Small intestine (tissue), 7 donors: ENCODE results near the gene PPP1R12A. TPM values are rescaled to one million over a fixed set of nuclear protein-coding genes. Genes with fewer than 3 reads are reported as not detected.

Experiments used
- DNase-seq, 2 donors: peaks; one replicate each; pipeline versions ENCODE4 v3.0.0 to v3.0.0-alpha.2; 2013
- FAIRE-seq: peaks from 2 replicates; lab custom pipeline; 2012; peaks lifted over from hg19 to GRCh38; lab: Jason Lieb, UNC
- H3K27ac ChIP-seq, 3 donors: one replicate each; pipeline ENCODE4 v1.5.1; 2013; ENCODE audit warnings: low read length in 2 of 3, mild to moderate bottlenecking in 2 of 3, control low read depth in 1 of 3, inconsistent platforms in 1 of 3, low read depth in 1 of 3, moderate library complexity in 1 of 3
- H3K27me3 ChIP-seq, 3 donors: one replicate each; pipeline ENCODE4 v1.6.1; 2013; ENCODE audit warnings: low read length in 3 of 3, inconsistent platforms in 1 of 3; ENCODE audit not compliant: control insufficient read depth in 3 of 3, insufficient read depth in 3 of 3
- H3K36me3 ChIP-seq, 3 donors: one replicate each; pipeline ENCODE4 v1.6.1; 2013; ENCODE audit warnings: low read length in 3 of 3, inconsistent platforms in 1 of 3, low read depth in 1 of 3, mild to moderate bottlenecking in 1 of 3, moderate library complexity in 1 of 3; ENCODE audit not compliant: control insufficient read depth in 3 of 3, insufficient read depth in 2 of 3
- H3K4me1 ChIP-seq, 3 donors: one replicate each; pipeline ENCODE4 v1.6.1; 2013; ENCODE audit warnings: low read length in 2 of 3, inconsistent platforms in 1 of 3, low read depth in 1 of 3, mild to moderate bottlenecking in 1 of 3, moderate library complexity in 1 of 3; ENCODE audit not compliant: control insufficient read depth in 3 of 3, insufficient read depth in 2 of 3
- H3K4me3 ChIP-seq, 3 donors: one replicate each; pipeline ENCODE4 v1.5.1; 2013; ENCODE audit warnings: low read length in 3 of 3, control low read depth in 1 of 3, inconsistent platforms in 1 of 3, low read depth in 1 of 3, mild to moderate bottlenecking in 1 of 3, moderate library complexity in 1 of 3
- H3K9me3 ChIP-seq, 2 donors: one replicate each; pipeline ENCODE4 v1.6.1; 2013; ENCODE audit warnings: low read depth in 1 of 2, low read length in 1 of 2; ENCODE audit not compliant: control insufficient read depth in 2 of 2, insufficient read depth in 1 of 2
- WGBS, 3 donors: extraction: QIAGEN DNeasy Blood & Tissue Kit; methylation state at CpG; one replicate each; pipeline ENCODE4 v1.1.7; 2013; 5-methylcytosine and 5-hydroxymethylcytosine counted together
- polyA plus RNA-seq, 4 donors: library from polyadenylated mRNA; stranded (reverse) in 3 of 4; unstranded in 1 of 4; fragments of 200-250 nt in 3 of 4; fragments of 120-200 nt in 1 of 4; gene quantifications; one replicate each; pipeline versions ENCODE4 v1.2.1 to v1.2.3, GENCODE V29; 2013
- donor health status: healthy with polysubstance abuse.
- donor health status: control.
- donor health status: control.
- donor health status: Bipolar disorder and iron deficiency.
- donor health status: healthy.

Gene PPP1R12A
- polyA plus RNA-seq, 4 donors: 16.7 to 103 (median 46.5) TPM

DNA sequence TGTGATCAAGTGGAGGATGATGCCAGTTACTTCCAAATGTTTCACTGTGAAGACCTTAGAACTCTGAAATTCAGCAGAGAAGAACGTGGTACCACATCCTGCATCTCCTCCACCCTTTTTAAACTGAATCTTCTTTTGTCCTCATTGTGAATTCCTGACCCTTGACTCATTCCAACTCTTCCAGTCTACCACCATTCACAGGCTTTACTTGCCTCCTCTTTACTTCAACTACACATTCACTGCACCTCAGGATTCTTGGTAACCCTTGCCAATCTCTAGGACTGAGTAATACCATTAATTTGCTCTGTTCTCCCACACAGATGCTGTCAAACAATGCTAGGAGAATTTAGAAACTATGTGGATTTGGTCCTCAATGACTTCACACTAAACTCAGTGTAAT is 37.3 kb downstream of the PPP1R12A start:
- FAIRE-seq (no peak), DNase-seq (no peak)
- no peaks in the 10 kb centered on the region for H3K27me3 ChIP-seq
- H3K36me3 ChIP-seq: peaks cover 0 to 2% (median 0%) of the 10 kb centered on the region in 3 donors
- H3K9me3 ChIP-seq: no peaks in the 10 kb centered on the region
- peaks cover 0 to 3% (median 0%) of the 10 kb centered on the region in 3 donors for H3K4me1 ChIP-seq
- no peak overlapping the region for H3K27ac ChIP-seq
- 61 to 84% (median 81%) methylated on average over 1 of the region's 1 CpG for WGBS, 3 donors
- no peak overlapping the region for H3K4me3 ChIP-seq

DNA sequence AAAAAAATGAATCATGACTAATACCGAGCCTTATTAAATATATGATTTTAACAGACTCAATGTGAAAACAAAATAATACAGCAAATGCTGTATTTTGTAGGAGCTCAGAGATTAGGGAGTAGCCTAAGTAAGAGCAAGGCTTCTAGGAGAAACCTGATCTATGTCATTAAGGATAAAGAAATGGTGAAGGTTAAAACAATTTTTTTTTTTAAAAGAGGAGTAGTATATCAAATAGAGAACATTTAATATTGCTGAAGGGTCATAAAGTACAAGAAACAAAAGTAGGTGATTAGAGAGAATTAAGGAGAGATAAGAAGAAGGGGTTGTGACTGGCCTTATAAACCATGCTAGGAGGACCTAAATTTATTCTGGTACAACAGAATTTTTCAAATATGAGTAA is 39.1 kb downstream of the PPP1R12A start:
- no peak for FAIRE-seq
- WGBS, 3 donors: 49 to 76% (median 70%) methylated on average over 1 of the region's 1 CpG

DNA sequence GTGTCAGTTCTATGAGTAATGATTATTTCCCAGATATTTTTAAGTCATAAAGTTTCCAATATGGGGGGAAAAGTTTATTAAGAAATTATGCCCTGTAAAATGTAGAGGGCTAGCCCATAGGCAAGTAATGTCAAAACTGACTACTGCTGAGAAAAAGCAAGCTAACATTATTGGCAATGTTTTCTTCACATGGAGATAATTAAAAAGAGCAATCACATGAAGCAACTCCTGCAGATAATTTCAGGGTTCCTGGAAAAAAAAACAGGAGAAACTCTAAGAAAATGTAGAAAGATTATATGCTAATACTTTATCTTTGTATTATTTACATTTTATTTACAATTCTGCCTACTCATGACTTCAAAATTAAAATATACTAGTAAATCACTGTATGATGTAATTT is 39.8 kb downstream of the PPP1R12A start:
- Histone ChIP-seq H3K9me3 (no peaks in the 10 kb centered on the region), H3K36me3 (peaks cover 0 to 2% (median 0%) of the 10 kb centered on the region in 3 donors), H3K27me3 (no peaks in the 10 kb centered on the region), H3K27ac (no peak overlapping the region), H3K4me1 (peaks cover 0 to 3% (median 0%) of the 10 kb centered on the region in 3 donors), H3K4me3 (no peak overlapping the region)
- no peak for FAIRE-seq
- no peak for DNase-seq

More for the DNA sequence above, 39.1 kb downstream of the PPP1R12A start:
- peaks cover 0 to 2% (median 0%) of the 10 kb centered on the region in 3 donors for H3K36me3 ChIP-seq
- H3K27me3 ChIP-seq: no peaks in the 10 kb centered on the region
- DNase-seq: no peak
- peaks cover 0 to 3% (median 0%) of the 10 kb centered on the region in 3 donors for H3K4me1 ChIP-seq
- H3K4me3 ChIP-seq: no peak overlapping the region
- H3K9me3 ChIP-seq: no peaks in the 10 kb centered on the region
- H3K27ac ChIP-seq: no peak overlapping the region

DNA sequence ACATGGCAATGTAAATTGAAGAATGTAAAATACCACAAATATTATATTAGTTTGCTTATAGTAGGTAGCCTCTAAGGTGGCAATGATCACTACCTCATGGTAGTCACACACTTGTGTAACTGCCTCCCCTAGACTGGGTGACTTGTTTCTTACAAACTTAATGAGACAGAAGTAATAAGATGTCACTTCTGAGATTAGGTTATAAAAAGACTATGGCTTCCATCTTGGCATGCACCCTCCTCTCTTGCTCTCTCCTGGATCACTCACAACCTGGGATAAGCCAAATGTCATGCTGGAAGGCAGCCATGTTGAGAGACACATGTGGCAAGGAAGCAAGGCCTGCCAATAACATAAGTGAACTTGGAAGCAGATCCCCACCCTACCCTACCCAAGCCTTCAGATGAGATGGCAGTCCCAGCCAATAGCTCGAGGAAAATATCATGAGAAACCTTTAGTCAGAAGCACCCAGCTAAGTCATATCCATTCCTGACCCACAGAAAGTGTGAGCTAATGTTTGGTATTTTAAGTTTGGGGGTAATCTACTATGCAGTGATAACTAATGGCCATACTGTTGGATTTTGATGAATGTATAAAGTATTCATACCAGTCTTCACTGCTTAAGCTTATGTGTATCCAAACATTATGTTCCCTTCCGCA is 43.3 kb downstream of the PPP1R12A start:
- no peaks in the 10 kb centered on the region for H3K27me3 ChIP-seq
- FAIRE-seq (no peak), DNase-seq (no peak)
- peaks cover 0 to 2% (median 0%) of the 10 kb centered on the region in 3 donors for H3K36me3 ChIP-seq
- no peak overlapping the region for H3K27ac ChIP-seq
- WGBS, 3 donors: 96 to 100% (median 98%) methylated on average over 2 of the region's 2 CpGs
- H3K4me3 ChIP-seq: no peak overlapping the region
- peaks cover 0 to 5% (median 0%) of the 10 kb centered on the region in 3 donors for H3K4me1 ChIP-seq
- H3K9me3 ChIP-seq: no peaks in the 10 kb centered on the region

DNA sequence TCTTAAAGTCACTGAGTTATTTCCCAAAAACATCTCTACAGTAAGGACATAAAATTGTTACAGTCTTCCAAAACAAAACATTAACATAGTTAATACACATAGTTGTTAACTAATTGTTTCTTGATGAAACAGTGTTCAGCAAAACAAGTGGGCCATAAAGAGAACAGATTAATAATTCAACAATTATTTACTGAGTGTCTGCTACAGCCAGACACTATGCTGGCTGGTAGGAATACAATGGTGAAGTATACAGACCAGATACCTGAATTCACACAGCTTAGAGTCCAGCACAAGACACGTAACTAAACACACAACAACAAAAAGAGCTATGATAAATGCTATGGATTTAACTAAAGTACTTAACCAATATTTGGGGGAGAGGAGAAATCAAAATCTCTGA is 47.0 kb downstream of the PPP1R12A start:
- no peak overlapping the region for H3K4me3 ChIP-seq
- WGBS, 3 donors: 69 to 91% (median 73%) methylated on average over 1 of the region's 1 CpG
- H3K27me3 ChIP-seq: no peaks in the 10 kb centered on the region
- H3K4me1 ChIP-seq: peaks cover 0 to 2% (median 0%) of the 10 kb centered on the region in 3 donors
- DNase-seq: no peak
- H3K9me3 ChIP-seq: no peaks in the 10 kb centered on the region
- FAIRE-seq: no peak
- H3K27ac ChIP-seq: no peak overlapping the region
- no peaks in the 10 kb centered on the region for H3K36me3 ChIP-seq

DNA sequence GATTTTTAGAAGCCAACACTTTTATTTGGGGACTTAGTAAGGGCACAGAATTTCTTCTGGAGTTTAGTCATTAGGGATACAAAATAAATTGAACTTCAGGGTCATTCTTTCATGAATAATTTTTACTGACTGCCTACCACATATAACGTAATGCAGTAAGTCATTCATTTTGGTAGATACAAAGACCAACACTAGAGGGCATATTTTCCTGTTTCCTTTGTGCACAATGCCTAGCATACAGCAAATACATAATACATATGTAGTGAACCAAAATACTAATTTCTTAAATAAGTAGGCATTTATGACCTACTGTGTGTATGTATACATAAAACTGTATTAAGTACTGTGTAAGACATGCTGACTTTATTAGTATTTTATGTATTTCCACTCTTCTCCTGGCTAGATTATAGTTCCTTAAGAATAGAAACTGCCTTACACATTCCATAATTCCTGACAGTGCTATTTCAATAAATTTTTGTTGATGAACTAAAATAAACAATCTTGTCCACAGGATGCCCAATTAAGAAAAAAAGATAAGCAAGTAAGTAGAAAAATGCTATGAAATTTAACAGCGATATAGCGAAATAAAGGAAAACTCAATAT is 47.9 kb downstream of the PPP1R12A start:
- FAIRE-seq: peak; percentile 49
- H3K4me1 ChIP-seq: peaks cover 0 to 2% (median 0%) of the 10 kb centered on the region in 3 donors
- H3K36me3 ChIP-seq: peaks cover 0 to 2% (median 0%) of the 10 kb centered on the region in 3 donors
- H3K9me3 ChIP-seq: no peaks in the 10 kb centered on the region
- no peaks in the 10 kb centered on the region for H3K27me3 ChIP-seq
- WGBS, 3 donors: 64 to 71% (median 66%) methylated on average over 3 of the region's 3 CpGs
- DNase-seq: peak; percentile 57 to 63
- no peak overlapping the region for H3K4me3 ChIP-seq
- no peak overlapping the region for H3K27ac ChIP-seq

DNA sequence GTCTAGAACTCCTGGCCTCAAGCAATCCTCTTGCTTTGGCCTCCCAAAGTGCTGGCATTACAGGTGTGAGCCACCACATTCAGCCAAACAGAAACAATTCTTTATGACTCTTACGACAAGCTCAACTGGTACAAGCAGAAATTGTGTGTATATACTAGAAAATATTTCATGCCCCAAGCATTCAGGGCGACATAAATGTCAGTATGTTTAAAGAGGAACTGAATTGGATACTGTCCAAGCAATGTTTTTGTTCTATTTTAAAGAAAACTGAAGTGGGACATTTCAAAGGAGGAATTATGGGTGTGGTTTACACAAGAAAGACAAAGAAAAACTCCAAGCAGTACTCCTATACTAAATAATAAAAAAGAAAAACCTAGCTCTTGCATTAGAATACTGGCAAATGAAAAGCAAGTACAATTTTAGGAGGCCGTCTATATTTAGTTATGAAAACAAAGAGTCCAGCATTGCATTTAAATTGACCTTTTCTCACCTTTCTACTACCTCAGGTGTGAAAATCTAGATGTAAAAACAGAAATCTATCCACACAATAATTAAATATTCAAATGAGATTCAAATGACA is 48.9 kb downstream of the PPP1R12A start:
- H3K4me3 ChIP-seq: no peak overlapping the region
- no peaks in the 10 kb centered on the region for H3K27me3 ChIP-seq
- FAIRE-seq: no peak
- no peak overlapping the region for H3K27ac ChIP-seq
- no peak for DNase-seq
- peaks cover 0 to 4% (median 0%) of the 10 kb centered on the region in 3 donors for H3K4me1 ChIP-seq
- no peaks in the 10 kb centered on the region for H3K9me3 ChIP-seq
- H3K36me3 ChIP-seq: peaks cover 0 to 2% (median 0%) of the 10 kb centered on the region in 3 donors
- WGBS, 3 donors: 71 to 94% (median 85%) methylated on average over 3 of the region's 3 CpGs

DNA sequence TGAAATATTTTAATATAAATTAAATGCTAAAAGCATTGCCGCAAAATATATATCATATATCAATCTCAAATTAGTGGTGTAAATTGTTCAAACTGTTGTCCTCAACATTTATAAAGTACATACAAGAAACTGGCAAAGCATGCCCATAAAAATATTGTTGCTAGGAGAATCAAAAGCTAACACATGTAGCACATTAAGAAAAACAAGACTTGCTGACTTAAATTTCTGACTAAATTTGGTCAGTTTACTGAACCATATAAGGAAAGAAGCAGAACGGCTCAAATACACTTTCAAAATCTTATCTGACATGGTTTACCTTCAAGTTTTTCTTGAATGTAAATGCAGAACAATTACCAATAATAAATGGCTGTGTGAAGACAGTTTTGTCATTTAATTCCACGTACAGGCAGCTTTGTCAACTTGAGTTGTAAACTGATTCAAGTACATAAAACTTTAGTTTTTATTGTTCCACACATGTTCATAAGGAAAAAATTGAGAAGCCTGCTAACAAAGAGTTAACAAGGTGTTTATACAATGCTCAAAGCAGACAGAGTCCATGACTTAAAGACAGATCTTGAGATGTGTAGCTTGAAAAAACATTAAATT is 50.4 kb downstream of the PPP1R12A start:
- no peaks in the 10 kb centered on the region for H3K27me3 ChIP-seq
- no peak overlapping the region for H3K27ac ChIP-seq
- 72 to 90% (median 80%) methylated on average over 3 of the region's 3 CpGs for WGBS, 3 donors
- peaks cover 0 to 2% (median 0%) of the 10 kb centered on the region in 3 donors for H3K36me3 ChIP-seq
- no peak for DNase-seq
- no peak for FAIRE-seq
- no peaks in the 10 kb centered on the region for H3K9me3 ChIP-seq
- H3K4me3 ChIP-seq: no peak overlapping the region
- H3K4me1 ChIP-seq: peaks cover 0 to 5% (median 0%) of the 10 kb centered on the region in 3 donors
